DND-41 (cell line): ENCODE data around the gene SEMA5A.

Experiments
- EZH2 ChIP-seq: IDR thresholded peaks from 3 replicates; pipeline ENCODE4 v1.6.1; 2012; ENCODE audit warnings: borderline replicate concordance, low read depth, mild to moderate bottlenecking, moderate library complexity, low read length, inconsistent platforms; ENCODE audit not compliant: severe bottlenecking
- TF ChIP-seq, protein P1 (sequence below): IDR thresholded peaks from 2 replicates; pipeline ENCODE4 v1.5.1; 2012; ENCODE audit warnings: borderline replicate concordance, low read length, moderate library complexity, mild to moderate bottlenecking; ENCODE audit not compliant: poor library complexity, severe bottlenecking; ENCODE audit errors: extremely low read depth

GRCh38 chr5:9226016-9226536 lies 319.8 kb downstream of the SEMA5A start:
- TF ChIP-seq, protein P1, sequence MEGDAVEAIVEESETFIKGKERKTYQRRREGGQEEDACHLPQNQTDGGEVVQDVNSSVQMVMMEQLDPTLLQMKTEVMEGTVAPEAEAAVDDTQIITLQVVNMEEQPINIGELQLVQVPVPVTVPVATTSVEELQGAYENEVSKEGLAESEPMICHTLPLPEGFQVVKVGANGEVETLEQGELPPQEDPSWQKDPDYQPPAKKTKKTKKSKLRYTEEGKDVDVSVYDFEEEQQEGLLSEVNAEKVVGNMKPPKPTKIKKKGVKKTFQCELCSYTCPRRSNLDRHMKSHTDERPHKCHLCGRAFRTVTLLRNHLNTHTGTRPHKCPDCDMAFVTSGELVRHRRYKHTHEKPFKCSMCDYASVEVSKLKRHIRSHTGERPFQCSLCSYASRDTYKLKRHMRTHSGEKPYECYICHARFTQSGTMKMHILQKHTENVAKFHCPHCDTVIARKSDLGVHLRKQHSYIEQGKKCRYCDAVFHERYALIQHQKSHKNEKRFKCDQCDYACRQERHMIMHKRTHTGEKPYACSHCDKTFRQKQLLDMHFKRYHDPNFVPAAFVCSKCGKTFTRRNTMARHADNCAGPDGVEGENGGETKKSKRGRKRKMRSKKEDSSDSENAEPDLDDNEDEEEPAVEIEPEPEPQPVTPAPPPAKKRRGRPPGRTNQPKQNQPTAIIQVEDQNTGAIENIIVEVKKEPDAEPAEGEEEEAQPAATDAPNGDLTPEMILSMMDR: no peak
- no peak for TF ChIP-seq EZH2
